AG10803 (cell line): ENCODE results near the gene EMC8.
"Not testable (repeated sequence)": the region's sequence is repeated elsewhere in the genome, so short reads cannot be mapped to it uniquely, and the experiment has no call there.

Source experiments
- DNase-seq: peaks from one replicate; pipeline ENCODE4 v3.0.0; 2010; ENCODE audit warnings: low read depth
- H3K4me3 ChIP-seq: 2 replicates; pipeline ENCODE4 v1.5.1; 2011; ENCODE audit warnings: mild to moderate bottlenecking, low read length, control low read depth
- TF ChIP-seq, protein P1 (sequence below): conservative IDR thresholded peaks from 2 replicates; pipeline ENCODE4 v1.5.1; 2011; ENCODE audit warnings: mild to moderate bottlenecking, low read length, control low read depth, inconsistent platforms

EMC8 gene

DNA sequence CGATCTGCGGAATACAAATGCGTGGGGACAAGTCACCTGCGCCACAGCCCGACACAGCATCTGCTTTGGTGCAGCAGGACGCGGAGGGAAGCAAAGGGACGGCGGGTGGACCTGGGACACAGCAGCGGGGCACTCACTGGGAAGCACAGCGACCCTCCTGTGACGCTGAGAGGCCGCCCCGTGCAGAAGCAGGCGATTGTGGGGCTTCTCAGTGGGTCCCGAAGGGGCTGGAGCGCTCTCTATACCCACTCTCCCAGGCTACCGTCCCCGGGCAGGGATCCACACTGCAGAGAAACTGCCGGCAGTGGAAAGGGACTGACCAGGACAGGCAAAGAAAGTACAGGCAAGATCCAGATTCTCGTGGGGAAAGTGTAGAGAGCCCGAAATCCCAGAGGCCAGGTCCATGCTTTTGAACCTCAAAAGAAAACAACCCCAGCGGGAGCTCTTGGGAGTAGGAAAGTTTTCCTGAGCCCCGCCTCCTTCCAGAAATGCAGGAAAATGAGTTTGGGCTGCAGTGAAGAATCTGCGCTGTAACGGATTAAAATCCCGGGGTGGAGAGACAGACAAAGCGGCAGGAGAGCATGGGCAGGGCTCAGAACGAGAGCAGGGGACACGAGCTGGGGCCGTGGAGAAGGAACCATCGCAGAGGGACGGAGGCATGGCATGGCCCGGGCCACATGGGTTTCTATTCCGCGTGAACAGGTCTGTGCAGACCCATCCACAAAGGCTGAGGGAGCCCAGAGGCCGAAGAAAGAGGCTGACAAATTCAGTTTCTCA is 12.9 kb upstream of the EMC8 start:
- TF ChIP-seq, protein P1, sequence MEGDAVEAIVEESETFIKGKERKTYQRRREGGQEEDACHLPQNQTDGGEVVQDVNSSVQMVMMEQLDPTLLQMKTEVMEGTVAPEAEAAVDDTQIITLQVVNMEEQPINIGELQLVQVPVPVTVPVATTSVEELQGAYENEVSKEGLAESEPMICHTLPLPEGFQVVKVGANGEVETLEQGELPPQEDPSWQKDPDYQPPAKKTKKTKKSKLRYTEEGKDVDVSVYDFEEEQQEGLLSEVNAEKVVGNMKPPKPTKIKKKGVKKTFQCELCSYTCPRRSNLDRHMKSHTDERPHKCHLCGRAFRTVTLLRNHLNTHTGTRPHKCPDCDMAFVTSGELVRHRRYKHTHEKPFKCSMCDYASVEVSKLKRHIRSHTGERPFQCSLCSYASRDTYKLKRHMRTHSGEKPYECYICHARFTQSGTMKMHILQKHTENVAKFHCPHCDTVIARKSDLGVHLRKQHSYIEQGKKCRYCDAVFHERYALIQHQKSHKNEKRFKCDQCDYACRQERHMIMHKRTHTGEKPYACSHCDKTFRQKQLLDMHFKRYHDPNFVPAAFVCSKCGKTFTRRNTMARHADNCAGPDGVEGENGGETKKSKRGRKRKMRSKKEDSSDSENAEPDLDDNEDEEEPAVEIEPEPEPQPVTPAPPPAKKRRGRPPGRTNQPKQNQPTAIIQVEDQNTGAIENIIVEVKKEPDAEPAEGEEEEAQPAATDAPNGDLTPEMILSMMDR: no peak
- H3K4me3 ChIP-seq: no peak overlapping the region
- DNase-seq: no peak

DNA sequence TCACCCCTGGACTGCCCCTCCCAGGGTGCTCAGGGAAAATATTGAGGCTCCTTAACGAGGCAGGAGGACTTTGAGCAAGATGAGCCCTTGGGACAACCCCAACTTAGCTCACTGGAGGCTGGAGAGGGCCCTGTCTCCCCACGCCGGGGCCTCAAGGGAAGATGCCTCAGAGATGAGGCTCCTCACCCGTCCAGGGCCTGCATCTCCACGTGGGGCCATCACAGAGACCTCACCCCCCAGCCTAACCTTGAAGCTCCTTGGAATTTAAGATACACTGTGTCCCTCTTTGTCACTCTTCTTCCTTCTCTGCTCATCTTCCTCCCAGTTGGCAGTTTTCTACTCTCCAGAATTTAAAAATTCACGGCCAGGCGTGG is 11.4 kb upstream of the EMC8 start:
- no peak overlapping the region for H3K4me3 ChIP-seq
- DNase-seq: no peak
- TF ChIP-seq, protein P1: no peak

DNA sequence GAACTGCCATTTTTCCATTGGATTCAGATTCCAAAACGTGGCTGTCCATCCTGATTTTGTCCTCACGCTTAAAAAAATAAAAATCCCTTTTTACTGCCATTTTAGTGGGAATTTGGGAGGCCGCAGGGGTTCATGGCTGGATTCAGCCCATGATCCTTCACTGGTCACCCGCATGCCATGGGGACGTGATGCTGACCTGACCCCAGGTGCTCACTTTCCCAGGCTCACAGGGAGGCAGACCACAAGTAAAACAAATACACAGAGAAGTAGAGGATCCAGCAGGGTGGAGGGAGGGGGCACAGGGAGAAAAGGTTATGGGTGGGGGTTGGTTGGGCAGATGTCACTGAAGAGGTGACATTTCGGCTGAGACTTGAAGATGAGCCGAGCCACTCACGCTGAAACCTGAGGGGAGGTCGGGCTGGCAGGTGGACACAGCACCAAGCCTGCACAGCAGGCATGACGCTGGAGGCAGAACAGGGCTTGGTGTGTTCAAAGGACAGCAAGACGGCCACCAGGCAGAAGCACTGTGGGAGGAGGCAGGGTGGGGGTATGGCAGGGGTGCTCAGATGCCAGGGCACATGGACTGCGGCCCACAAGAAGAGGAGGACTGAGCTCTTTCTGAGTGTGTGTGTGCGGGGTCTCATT is 10.9 kb upstream of the EMC8 start:
- DNase-seq: no peak
- TF ChIP-seq, protein P1: no peak
- no peak overlapping the region for H3K4me3 ChIP-seq

DNA sequence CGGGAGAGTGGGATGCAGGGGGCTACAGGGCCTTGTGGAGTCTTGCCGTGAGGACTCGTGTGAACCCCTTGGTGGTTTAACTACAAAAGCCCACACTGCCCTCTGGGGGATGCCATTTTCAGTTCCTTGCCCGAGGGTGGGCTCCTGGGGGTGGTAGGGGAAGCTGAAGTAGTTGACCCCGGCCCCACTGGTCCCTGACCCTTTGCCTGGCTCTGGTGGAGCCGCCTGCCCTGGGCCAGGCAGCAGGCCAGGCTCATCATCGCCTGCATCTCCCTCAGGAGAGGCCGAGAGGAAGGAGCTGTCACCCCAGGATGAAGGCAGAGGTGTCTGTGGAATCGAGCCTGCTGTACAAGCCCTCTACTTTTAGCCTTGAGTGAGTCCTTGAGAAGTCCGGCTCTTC is 10.3 kb upstream of the EMC8 start:
- no peak overlapping the region for H3K4me3 ChIP-seq
- DNase-seq: no peak
- TF ChIP-seq, protein P1: no peak

DNA sequence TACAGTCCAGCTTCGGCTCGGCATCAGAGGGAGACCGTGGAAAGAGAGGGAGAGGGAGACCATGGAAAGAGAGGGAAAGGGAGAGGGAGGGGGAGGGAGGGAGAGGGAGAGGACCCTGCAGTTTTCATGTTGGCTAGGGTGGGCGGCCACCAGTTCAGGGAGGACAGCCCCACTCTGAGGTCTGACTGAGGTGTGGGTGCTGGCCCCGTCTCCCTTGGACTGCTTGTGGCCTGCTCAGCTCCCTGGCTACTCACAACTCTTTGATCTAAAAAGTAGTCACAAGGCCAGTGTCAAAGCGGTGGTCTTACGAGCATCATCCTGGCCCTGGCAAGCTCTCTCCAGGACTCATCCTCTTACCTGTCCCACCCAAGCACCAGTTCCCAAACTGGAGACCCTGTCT is 9.6 kb upstream of the EMC8 start:
- no peak overlapping the region for H3K4me3 ChIP-seq
- TF ChIP-seq, protein P1: no peak

DNA sequence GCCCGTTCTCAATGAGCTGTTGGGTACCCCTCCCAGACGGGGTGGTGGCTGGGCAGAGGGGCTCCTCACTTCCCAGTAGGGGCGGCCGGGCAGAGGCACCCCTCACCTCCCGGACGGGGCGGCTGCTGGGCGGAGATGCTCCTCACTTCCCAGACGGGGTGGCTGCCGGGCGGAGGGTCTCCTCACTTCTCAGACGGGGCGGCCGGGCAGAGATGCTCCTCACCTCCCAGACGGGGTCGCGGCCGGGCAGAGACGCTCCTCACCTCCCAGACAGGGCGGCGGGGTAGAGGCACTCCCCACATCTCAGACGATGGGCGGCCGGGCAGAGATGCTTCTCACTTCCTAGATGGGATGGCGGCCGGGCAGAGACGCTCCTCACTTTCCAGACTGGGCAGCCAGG is 8.8 kb upstream of the EMC8 start:
- H3K4me3 ChIP-seq, DNase-seq: not testable (repeated sequence)

More for the DNA sequence above, 9.6 kb upstream of the EMC8 start:
- no peak for DNase-seq

DNA sequence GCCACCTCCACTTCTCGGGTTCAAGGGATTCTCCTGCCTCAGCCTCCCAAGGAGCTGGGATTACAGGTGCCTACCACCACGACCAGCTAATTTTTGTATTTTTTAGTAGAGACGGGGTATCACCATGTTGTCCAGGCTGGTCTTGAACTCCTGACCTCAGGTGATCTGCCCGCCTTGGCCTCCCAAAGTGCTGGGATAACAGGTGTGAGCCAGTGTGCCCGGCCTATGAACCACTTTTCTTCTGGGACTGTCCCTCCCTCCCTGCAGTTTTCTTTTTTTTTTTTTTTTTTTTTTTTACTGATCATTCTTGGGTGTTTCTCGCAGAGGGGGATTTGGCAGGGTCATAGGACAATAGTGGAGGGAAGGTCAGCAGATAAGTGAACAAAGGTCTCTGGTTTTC is 8.0 kb upstream of the EMC8 start:
- DNase-seq: not testable (repeated sequence)

DNA sequence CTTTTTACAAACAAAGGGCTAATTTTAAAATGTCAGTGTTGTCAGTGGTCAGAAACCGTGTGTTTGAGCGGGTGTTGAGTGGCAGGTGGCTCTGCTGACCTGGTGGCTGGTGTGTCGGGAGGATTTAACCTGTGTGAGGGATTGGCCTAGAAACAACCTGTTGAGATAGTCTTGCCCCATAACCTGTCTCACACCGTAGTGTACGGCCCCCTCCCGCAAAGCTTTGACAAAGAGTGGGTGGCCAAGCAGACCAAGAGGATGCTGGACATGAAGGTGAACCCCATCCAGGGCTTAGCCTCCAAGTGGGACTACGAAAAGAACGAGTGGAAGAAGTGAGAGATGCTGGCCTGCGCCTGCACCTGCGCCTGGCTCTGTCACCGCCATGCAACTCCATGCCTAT is 7.2 kb upstream of the EMC8 start:
- TF ChIP-seq, protein P1: no peak
- no peak for DNase-seq

More for the DNA sequence above, 8.0 kb upstream of the EMC8 start:
- H3K4me3 ChIP-seq: not testable (repeated sequence)

More for the DNA sequence above, 7.2 kb upstream of the EMC8 start:
- no peak overlapping the region for H3K4me3 ChIP-seq
